Lower lobe of right lung (tissue), 2 donors: ENCODE data around the gene INHA. TPM values are rescaled to one million over a fixed set of nuclear protein-coding genes. Genes with fewer than 3 reads are reported as not detected.

ENCODE experiments used
- ATAC-seq, 2 donors: fragments of 200-7000 bp; cut with Tn5 transposase; one replicate each; pipeline ENCODE4 v1.9.1; 2020 to 2022; ENCODE audit warnings: mild to moderate bottlenecking in 2 of 2, moderate library complexity in 2 of 2
- DNase-seq: peaks from one replicate; pipeline ENCODE4 v3.0.0-alpha.2; 2020
- H3K27ac ChIP-seq: fragments of 200-600 bp; one replicate; pipeline ENCODE4 v1.8.0; 2022
- H3K27me3 ChIP-seq: fragments of 200-600 bp; one replicate; pipeline ENCODE4 v1.8.0; 2022; ENCODE audit warnings: low read depth
- H3K36me3 ChIP-seq: fragments of 200-600 bp; one replicate; pipeline ENCODE4 v1.8.0; 2022; ENCODE audit warnings: mild to moderate bottlenecking
- H3K4me1 ChIP-seq: fragments of 200-600 bp; one replicate; pipeline ENCODE4 v1.8.0; 2022
- H3K4me3 ChIP-seq: fragments of 200-600 bp; one replicate; pipeline ENCODE4 v1.8.0; 2022; ENCODE audit warnings: mild to moderate bottlenecking
- H3K9me3 ChIP-seq: fragments of 200-600 bp; one replicate; pipeline ENCODE4 v1.8.0; 2022
- CTCF ChIP-seq: fragments of 200-600 bp; IDR thresholded peaks from one replicate; pipeline ENCODE4 v1.8.0; 2022; ENCODE audit warnings: antibody characterized with exemption, mild to moderate bottlenecking
- intact Hi-C: fragments of 100-400 bp; cut with DNase I; formaldehyde crosslinking; loops from one replicate; pipeline ENCODE4 v1.11.0; 2022
- total RNA-seq: library from RNA; stranded (reverse); fragmentation: NEBNext Ultra II Directional; extraction: Animal tissue kit (Norgen Biotek cat#: 25700); gene quantifications from one replicate; pipeline ENCODE4 v1.2.1, GENCODE V29; 2021
- donor health status: DM: no; HTN: yes; CAD: no; lungs with severe emphysema.

Gene INHA
- total RNA-seq, 1 donor from 2014 or later = not detected

- Histone ChIP-seq H3K9me3 (no peaks in the 10 kb centered on the region), H3K4me3 (no peak overlapping the region), H3K27ac (no peak overlapping the region), H3K27me3 (no peaks in the 10 kb centered on the region), H3K36me3 (peaks cover 90% of the 10 kb centered on the region), H3K4me1 (peaks cover 6% of the 10 kb centered on the region)
- no peak for TF ChIP-seq CTCF
- no peak for DNase-seq
- intact Hi-C loops = no loop called here
- no peak for ATAC-seq
These were observed 35.8 kb downstream of the INHA start for GRCh38 chr2:219607931-219608330.

- H3K4me3 ChIP-seq = no peak overlapping the region
- DNase-seq (no peak), ATAC-seq (no peak)
- intact Hi-C loops = no loop called here
- no peaks in the 10 kb centered on the region for H3K9me3 ChIP-seq
- peaks cover 84% of the 10 kb centered on the region for H3K36me3 ChIP-seq
- no peaks in the 10 kb centered on the region for H3K27me3 ChIP-seq
- H3K4me1 ChIP-seq = peaks cover 6% of the 10 kb centered on the region
- TF ChIP-seq CTCF = no peak
- H3K27ac ChIP-seq = no peak overlapping the region
These were observed 36.4 kb downstream of the INHA start for GRCh38 chr2:219608399-219608964.

DNA sequence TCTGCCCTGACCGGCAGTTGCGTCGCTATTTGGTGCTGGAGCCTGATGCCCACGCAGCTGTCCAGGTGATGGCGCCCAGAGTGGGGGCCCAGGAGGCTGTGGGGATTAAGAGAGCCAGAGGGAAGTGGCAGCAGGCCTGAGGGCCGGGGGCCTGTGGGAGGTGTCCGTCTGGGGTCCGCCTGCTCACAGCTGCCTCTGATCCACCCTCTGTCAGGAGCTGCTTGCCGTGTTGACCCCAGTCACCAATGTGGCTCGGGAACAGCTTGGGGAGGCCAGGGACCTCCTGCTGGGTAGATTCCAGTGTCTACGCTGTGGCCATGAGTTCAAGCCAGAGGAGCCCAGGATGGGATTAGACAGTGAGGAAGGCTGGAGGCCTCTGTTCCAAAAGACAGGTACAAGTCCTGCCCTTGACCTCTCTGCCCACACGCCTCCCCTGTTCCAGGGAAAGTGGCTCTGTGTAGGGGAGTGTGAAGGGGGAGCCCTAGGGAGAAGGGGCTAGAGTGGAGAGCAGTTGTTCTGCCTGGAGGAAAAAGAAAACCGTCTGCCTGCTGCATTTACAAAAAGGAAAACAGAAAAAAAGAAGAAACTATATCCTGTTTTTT lies 37.1 kb downstream of the INHA start:
- ATAC-seq (no peak), DNase-seq (no peak)
- intact Hi-C loops = no loop called here
- Histone ChIP-seq H3K36me3 (peaks cover 83% of the 10 kb centered on the region), H3K27ac (no peak overlapping the region), H3K4me1 (peaks cover under 1% of the 10 kb centered on the region), H3K9me3 (no peaks in the 10 kb centered on the region), H3K4me3 (no peak overlapping the region), H3K27me3 (no peaks in the 10 kb centered on the region)
- TF ChIP-seq CTCF = no peak

DNA sequence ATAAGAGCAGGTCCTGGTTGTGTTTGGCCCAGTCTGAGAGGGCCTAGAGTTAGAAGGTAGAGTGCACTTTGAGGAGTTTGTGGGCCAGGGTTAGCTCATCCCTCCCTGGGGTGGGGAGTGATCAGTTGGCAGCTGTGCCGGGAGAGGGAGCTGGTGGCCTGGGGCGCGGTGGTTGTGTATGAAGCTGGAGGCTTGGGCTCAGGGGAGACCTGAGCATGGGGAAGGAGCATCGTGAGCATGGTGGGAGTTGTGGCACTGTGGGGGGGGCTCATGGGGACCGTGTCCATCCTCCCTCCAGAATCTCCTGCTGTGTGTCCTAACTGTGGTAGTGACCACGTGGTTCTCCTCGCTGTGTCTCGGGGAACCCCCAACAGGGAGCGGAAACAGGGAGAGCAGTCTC lies 39.2 kb downstream of the INHA start:
- H3K36me3 ChIP-seq = peaks cover 89% of the 10 kb centered on the region
- H3K9me3 ChIP-seq = no peaks in the 10 kb centered on the region
- H3K27me3 ChIP-seq = no peaks in the 10 kb centered on the region
- ATAC-seq (no peak), DNase-seq (no peak)
- TF ChIP-seq CTCF = no peak
- no peak overlapping the region for H3K4me3 ChIP-seq
- H3K27ac ChIP-seq = no peak overlapping the region
- intact Hi-C loops = no loop called here
- H3K4me1 ChIP-seq = no peaks in the 10 kb centered on the region

DNA sequence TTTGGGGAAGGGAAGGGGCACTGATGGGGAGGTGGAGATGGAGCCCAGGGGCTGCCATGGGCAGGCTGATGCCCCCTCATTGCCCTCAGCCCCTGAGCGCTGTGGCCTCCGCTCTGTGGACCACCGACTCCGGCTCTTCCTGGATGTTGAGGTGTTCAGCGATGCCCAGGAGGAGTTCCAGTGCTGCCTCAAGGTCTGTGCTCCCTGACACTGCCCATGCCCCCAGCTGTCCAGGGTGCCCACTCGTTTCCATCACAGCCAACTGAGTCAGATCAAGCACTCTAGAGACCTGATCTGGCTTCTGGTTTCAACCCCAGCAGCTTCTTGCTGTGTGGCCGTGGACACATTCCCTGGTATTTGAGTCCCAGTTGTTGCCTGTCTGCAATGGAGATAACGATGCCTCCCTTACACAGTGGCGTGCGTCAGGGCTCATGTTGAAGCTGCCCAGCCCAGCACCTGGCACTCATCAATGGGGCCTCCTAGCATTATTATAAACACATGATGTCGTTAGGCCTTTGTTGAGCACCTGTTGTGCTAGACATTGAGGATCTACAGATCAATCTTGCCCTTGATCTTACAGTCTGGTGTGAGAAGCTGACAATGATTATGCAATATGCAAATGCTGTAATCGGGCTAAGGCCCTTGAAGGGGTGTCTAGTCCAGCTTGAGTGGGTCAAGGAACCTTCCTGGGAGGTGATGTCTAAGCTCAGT lies 39.9 kb downstream of the INHA start:
- ATAC-seq (no peak), DNase-seq (no peak)
- TF ChIP-seq CTCF = no peak
- H3K9me3 ChIP-seq = no peaks in the 10 kb centered on the region
- H3K27me3 ChIP-seq = no peaks in the 10 kb centered on the region
- intact Hi-C loops = no loop called here
- H3K27ac ChIP-seq = no peak overlapping the region
- no peaks in the 10 kb centered on the region for H3K4me1 ChIP-seq
- H3K36me3 ChIP-seq = peaks cover 86% of the 10 kb centered on the region
- no peak overlapping the region for H3K4me3 ChIP-seq
